Gastroesophageal sphincter (tissue), 3 donors: ENCODE data around the gene ABLIM2.

ENCODE experiments used
- EP300 ChIP-seq: sonication (generic); formaldehyde crosslinking; IDR thresholded peaks from one replicate; pipeline ENCODE4 v1.6.1; 2017; ENCODE audit warnings: antibody characterized with exemption, mild to moderate bottlenecking
- POLR2A ChIP-seq, 2 donors: fragments of 450-650 bp; IDR thresholded peaks; one replicate each; pipeline ENCODE4 v1.6.1; 2017; ENCODE audit warnings: antibody characterized with exemption in 2 of 2, mild to moderate bottlenecking in 2 of 2, moderate library complexity in 1 of 2
- POLR2AphosphoS5 ChIP-seq: sonication (generic); formaldehyde crosslinking; IDR thresholded peaks from one replicate; pipeline ENCODE4 v1.6.1; 2017; ENCODE audit warnings: antibody characterized with exemption
- TF ChIP-seq, protein P1 (sequence below), 4 experiments: fragments of 200-600 bp in 2 of 4; fragments of 450-650 bp in 2 of 4; sonication (generic) in 1 of 4; IDR thresholded peaks; one replicate each; pipeline ENCODE4 v1.5.1; 2017 to 2019; ENCODE audit warnings: antibody characterized with exemption in 4 of 4, mild to moderate bottlenecking in 2 of 4, moderate library complexity in 2 of 4

DNA sequence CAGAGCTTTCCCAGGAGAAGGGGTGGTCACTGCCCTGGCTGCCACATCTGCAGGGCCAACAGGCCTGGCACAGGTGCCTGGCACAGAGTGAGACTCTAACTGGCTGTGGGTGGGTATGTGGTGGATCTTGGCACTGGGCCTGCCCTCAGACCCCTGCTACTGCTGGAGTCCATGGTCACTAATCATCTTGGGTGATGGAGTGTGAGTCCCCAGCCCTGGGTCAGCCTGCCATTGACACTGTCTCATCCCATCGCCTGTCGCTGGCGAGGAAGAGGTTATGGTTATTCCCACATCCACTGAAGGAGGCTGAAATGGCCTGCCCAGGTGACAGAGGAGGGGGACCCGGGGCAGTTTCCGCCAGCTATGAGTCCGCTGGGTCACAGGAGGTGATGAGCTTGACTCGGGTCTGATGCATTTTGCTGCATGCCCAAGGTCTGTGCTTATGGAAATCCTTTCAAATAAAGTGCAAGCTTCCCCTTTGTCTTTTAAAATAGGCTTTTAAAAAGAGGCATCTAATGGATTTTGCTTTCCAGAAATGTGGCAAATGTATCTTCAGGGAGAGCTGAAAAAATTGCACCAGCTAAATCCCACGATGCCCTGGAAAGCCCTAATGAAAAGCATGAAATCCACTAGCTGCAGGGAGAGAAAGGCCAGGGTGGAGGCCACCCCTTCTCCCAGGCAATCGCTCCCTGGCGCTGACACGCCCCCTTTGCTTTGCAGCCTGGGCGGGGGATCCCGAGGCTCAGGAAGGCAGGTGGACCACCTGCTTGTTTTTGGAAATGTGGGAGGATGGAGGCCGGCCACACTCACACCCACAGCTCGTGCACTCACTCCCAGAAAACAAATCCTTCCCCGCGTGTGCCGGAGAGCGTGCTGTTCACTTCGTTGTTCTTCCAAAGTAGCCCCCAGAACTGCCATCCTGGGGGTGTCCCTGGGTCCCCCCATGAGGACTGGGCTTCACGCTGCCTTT lies 54.9 kb downstream of the ABLIM2 start:
- TF ChIP-seq POLR2A (IDR thresholded peaks at IDR 0.05) (no peak), POLR2AphosphoS5 (no peak), EP300 (no peak)
- TF ChIP-seq, protein P1, sequence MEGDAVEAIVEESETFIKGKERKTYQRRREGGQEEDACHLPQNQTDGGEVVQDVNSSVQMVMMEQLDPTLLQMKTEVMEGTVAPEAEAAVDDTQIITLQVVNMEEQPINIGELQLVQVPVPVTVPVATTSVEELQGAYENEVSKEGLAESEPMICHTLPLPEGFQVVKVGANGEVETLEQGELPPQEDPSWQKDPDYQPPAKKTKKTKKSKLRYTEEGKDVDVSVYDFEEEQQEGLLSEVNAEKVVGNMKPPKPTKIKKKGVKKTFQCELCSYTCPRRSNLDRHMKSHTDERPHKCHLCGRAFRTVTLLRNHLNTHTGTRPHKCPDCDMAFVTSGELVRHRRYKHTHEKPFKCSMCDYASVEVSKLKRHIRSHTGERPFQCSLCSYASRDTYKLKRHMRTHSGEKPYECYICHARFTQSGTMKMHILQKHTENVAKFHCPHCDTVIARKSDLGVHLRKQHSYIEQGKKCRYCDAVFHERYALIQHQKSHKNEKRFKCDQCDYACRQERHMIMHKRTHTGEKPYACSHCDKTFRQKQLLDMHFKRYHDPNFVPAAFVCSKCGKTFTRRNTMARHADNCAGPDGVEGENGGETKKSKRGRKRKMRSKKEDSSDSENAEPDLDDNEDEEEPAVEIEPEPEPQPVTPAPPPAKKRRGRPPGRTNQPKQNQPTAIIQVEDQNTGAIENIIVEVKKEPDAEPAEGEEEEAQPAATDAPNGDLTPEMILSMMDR (IDR thresholded peaks at IDR 0.05): no peak
